ENCODE data around the gene CEBPA.

Gene CEBPA

DNA sequence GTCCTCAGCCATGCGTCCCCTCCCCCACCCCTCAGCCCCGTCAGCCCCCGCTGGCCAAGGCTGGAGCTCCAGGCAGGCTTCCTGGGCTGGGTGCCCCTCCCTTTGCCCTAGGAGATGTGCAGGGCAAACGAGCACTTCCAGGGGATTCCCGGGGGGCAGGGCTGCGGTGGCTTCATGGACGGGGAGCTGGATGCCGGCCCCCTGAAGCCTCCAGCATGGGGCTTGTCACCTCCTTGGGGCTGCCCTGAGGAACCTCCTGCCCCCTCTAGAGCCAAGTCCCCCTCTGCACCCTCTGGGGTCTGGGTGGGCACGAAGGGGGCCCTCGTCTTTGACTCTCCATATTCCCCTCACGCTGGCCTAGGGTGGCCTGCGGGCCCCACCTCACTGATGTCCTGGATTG, 51.3 kb downstream of the CEBPA start:
- Histone ChIP-seq H3K4me3 (ENCODE audit: low read depth, low read length, poor library complexity, severe bottlenecking) (no peak overlapping the region), H4K20me1 (ENCODE audit: insufficient read depth, low read length) (no peaks in the 10 kb centered on the region), H3K4me1 (ENCODE audit: insufficient read depth, low read length, severe bottlenecking) (no peaks in the 10 kb centered on the region), H3K9ac (ENCODE audit: low read length) (no peak overlapping the region), H3K27me3 (ENCODE audit: insufficient read depth, low read length) (no peaks in the 10 kb centered on the region), H3K27ac (ENCODE audit: low read depth, low read length, poor library complexity, severe bottlenecking) (no peak overlapping the region), H3K9me3 (ENCODE audit: low read length) (peaks cover under 1% of the 10 kb centered on the region; the same call in 1 of the 2 replicates), H3F3A (ENCODE audit: insufficient read depth, low read length) (no peaks in the 10 kb centered on the region), H3K4me2 (ENCODE audit: low read length) (no peak overlapping the region), H3K79me2 (ENCODE audit: insufficient read depth, low read length) (no peaks in the 10 kb centered on the region), H2AFZ (ENCODE audit: low read length) (no peak overlapping the region), H3K9me2 (ENCODE audit: low read depth, low read length) (no peaks in the 10 kb centered on the region), H3K36me3 (ENCODE audit: insufficient read depth, low read length) (no peaks in the 10 kb centered on the region)
- TF ChIP-seq, protein P1, sequence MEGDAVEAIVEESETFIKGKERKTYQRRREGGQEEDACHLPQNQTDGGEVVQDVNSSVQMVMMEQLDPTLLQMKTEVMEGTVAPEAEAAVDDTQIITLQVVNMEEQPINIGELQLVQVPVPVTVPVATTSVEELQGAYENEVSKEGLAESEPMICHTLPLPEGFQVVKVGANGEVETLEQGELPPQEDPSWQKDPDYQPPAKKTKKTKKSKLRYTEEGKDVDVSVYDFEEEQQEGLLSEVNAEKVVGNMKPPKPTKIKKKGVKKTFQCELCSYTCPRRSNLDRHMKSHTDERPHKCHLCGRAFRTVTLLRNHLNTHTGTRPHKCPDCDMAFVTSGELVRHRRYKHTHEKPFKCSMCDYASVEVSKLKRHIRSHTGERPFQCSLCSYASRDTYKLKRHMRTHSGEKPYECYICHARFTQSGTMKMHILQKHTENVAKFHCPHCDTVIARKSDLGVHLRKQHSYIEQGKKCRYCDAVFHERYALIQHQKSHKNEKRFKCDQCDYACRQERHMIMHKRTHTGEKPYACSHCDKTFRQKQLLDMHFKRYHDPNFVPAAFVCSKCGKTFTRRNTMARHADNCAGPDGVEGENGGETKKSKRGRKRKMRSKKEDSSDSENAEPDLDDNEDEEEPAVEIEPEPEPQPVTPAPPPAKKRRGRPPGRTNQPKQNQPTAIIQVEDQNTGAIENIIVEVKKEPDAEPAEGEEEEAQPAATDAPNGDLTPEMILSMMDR (IDR thresholded peaks at IDR 0.05; ENCODE audit: low read length) = no peak
- TF ChIP-seq EZH2 (IDR thresholded peaks at IDR 0.05; ENCODE audit: borderline replicate concordance, low read length) = no peak

GRCh38 chr19:33250500-33250899, 51.8 kb downstream of the CEBPA start:
- Histone ChIP-seq H3K79me2 (ENCODE audit: insufficient read depth, low read length) (no peaks in the 10 kb centered on the region), H3K27ac (ENCODE audit: low read depth, low read length, poor library complexity, severe bottlenecking) (no peak overlapping the region), H3K4me1 (ENCODE audit: insufficient read depth, low read length, severe bottlenecking) (no peaks in the 10 kb centered on the region), H2AFZ (ENCODE audit: low read length) (no peak overlapping the region), H3K4me2 (ENCODE audit: low read length) (no peak overlapping the region), H4K20me1 (ENCODE audit: insufficient read depth, low read length) (no peaks in the 10 kb centered on the region), H3K9me3 (ENCODE audit: low read length) (peaks cover 5% of the 10 kb centered on the region; the same call in 1 of the 2 replicates), H3K4me3 (ENCODE audit: low read depth, low read length, poor library complexity, severe bottlenecking) (no peak overlapping the region), H3K9me2 (ENCODE audit: low read depth, low read length) (no peaks in the 10 kb centered on the region), H3K27me3 (ENCODE audit: insufficient read depth, low read length) (no peaks in the 10 kb centered on the region), H3K9ac (ENCODE audit: low read length) (no peak overlapping the region), H3F3A (ENCODE audit: insufficient read depth, low read length) (no peaks in the 10 kb centered on the region), H3K36me3 (ENCODE audit: insufficient read depth, low read length) (no peaks in the 10 kb centered on the region)
- TF ChIP-seq EZH2 (IDR thresholded peaks at IDR 0.05; ENCODE audit: borderline replicate concordance, low read length) = no peak
- TF ChIP-seq, protein P1 (IDR thresholded peaks at IDR 0.05; ENCODE audit: low read length) = no peak

Measured in OCI-LY1 (cell line).